Adrenal gland (tissue), 12 donors: ENCODE data around the gene ELF1. TPM values are rescaled to one million over a fixed set of nuclear protein-coding genes. Genes with fewer than 3 reads are reported as not detected.

Experiments used
- DNase-seq, 7 donors: peaks; one replicate each; pipeline ENCODE4 v3.0.0-alpha.2; 2019 to 2020
- H3K27ac ChIP-seq, 5 donors: fragments of 200-600 bp; sonication (generic) in 4 of 5; 1 replicate in 3 of 5; 2 replicates in 2 of 5; pipeline versions ENCODE4 v1.5.1 to v1.8.0; 2016 to 2020; ENCODE audit warnings: mild to moderate bottlenecking in 1 of 5
- H3K27me3 ChIP-seq: fragments of 200-600 bp; 2 replicates; pipeline ENCODE4 v1.8.0; 2021
- H3K36me3 ChIP-seq, 2 donors: fragments of 200-600 bp; replicated peaks in 1 of 2; 1 replicate in 1 of 2; 2 replicates in 1 of 2; pipeline versions ENCODE4 v1.5.1 to v1.8.0; 2018 to 2022
- H3K4me1 ChIP-seq, 2 donors: fragments of 200-600 bp; replicated peaks in 1 of 2; 1 replicate in 1 of 2; 2 replicates in 1 of 2; pipeline versions ENCODE4 v1.5.1 to v1.8.0; 2018 to 2021
- H3K4me3 ChIP-seq, 4 donors: fragments of 200-600 bp; sonication (generic) in 3 of 4; one replicate each; pipeline ENCODE4 v1.5.1; 2016 to 2018
- H3K9me3 ChIP-seq, 3 donors: fragments of 200-600 bp; sonication (generic) in 1 of 3; replicated peaks in 1 of 3; 1 replicate in 2 of 3; 2 replicates in 1 of 3; pipeline versions ENCODE4 v1.5.1 to v1.8.0; 2016 to 2021
- CTCF ChIP-seq, 6 experiments: fragments of 450-650 bp in 4 of 6; fragments of 200-600 bp in 2 of 6; sonication (generic) in 1 of 6; IDR thresholded peaks; 1 replicate in 5 of 6; 2 replicates in 1 of 6; pipeline versions ENCODE4 v1.5.1 to v1.8.0; 2016 to 2021; ENCODE audit warnings: antibody characterized with exemption in 6 of 6, mild to moderate bottlenecking in 2 of 6, moderate library complexity in 1 of 6
- POLR2A ChIP-seq, 2 donors: fragments of 450-650 bp; IDR thresholded peaks; one replicate each; pipeline ENCODE4 v1.6.1; 2017; ENCODE audit warnings: antibody characterized with exemption in 2 of 2, mild to moderate bottlenecking in 2 of 2, moderate library complexity in 1 of 2
- WGBS, 4 donors: extraction: QIAGEN DNeasy Blood & Tissue Kit in 2 of 4; methylation state at CpG; one replicate each; pipeline versions ENCODE4 v1.1.5 to v1.1.7; 2013 to 2017; 5-methylcytosine and 5-hydroxymethylcytosine counted together
- intact Hi-C, 2 donors: fragments of 100-400 bp; cut with DNase I; formaldehyde crosslinking; loops; one replicate each; pipeline versions ENCODE4 v1.14.1 to v1.15.0; 2022 to 2023
- polyA plus RNA-seq, 3 donors: library from polyadenylated mRNA; stranded (reverse); fragments of 200-250 nt in 2 of 3; fragments of 350-450 nt in 1 of 3; fragmentation: Illumina TruSeq in 1 of 3; extraction: RNeasy Lipid Tissue Mini Kit (QIAGEN cat#74804) in 1 of 3; gene quantifications; one replicate each; pipeline ENCODE4 v1.2.3, GENCODE V29; 2013 to 2014
- total RNA-seq, 9 donors: library from RNA; depleted of rRNA in 4 of 9; stranded (reverse); fragments of >200 nt in 4 of 9; fragments of 120-200 nt in 1 of 9; fragmentation: NEBNext Ultra II Directional in 1 of 9; extraction: Animal tissue kit (Norgen Biotek cat#: 25700) in 1 of 9; gene quantifications; one replicate each; pipeline versions ENCODE4 v1.1.0 to v1.2.4, GENCODE V29; 2013 to 2023
- donor health status: healthy with polysubstance abuse.
- donor health status: Bipolar disorder and iron deficiency.
- donor health status: DM: yes; HTN: yes; CAD: no.
- donor health status: DM: no; HTN: no; CAD: no.
- donor health status: DM: no; HTN: no; CAD: no.
- donor health status: DM: yes; HTN: yes; CAD: no.

ELF1 gene
- total and polyA plus RNA-seq, 12 donors, result 6.3 to 64.3 (median 51.7) TPM

DNA sequence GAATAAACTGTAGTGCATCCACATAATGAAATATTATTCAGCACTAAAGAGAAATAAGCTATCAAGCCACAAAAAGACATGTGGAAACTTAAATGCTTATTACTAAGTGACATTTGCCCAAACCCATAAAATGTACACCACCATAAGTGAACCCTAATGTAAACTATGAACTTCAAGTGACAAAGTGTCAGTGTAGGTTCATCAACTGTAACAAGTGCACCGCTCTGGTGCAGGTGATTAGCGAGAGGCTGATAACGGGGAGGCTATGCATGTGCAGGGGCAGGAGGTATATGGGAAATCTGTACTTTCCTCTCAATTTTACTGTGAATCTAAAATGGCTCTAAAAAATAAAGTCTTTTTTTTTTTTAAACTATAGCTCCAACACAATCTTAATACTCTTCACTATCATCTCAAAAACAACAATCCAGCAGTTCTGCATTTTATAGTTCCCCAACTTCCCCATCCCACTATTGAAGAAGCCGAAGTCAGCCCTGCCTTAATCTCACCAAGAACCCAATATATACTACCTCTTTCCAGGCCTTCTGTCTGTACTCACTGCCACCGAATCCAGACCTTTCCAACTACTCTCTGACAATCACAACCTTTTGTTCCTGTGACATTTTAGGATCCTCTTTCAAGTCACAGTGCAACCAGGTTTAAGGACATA lies 22.6 kb downstream of the ELF1 start:
- intact Hi-C loops, result no loop called here
- Histone ChIP-seq H3K4me3 (no peak overlapping the region), H3K27me3 (no peaks in the 10 kb centered on the region), H3K36me3 (no peaks in the 10 kb centered on the region), H3K4me1 (peaks cover 0 to 18% of the 10 kb centered on the region in 2 donors), H3K9me3 (no peaks in the 10 kb centered on the region), H3K27ac (no peak overlapping the region)
- 86 to 92% (median 88%) methylated on average over 5 of the region's 5 CpGs for WGBS, 4 donors
- TF ChIP-seq CTCF (IDR thresholded peaks at IDR 0.05) (no peak), POLR2A (IDR thresholded peaks at IDR 0.05) (no peak)
- DNase-seq, result no peak

GRCh38 chr13:40995997-40996396 lies 23.1 kb downstream of the ELF1 start:
- no peaks in the 10 kb centered on the region for H3K27me3 ChIP-seq
- no peaks in the 10 kb centered on the region for H3K36me3 ChIP-seq
- intact Hi-C loops, result no loop called here
- no peak overlapping the region for H3K27ac ChIP-seq
- H3K4me1 ChIP-seq, result peaks cover 0 to 18% of the 10 kb centered on the region in 2 donors
- no peak for DNase-seq
- TF ChIP-seq CTCF (IDR thresholded peaks at IDR 0.05), result no peak
- TF ChIP-seq POLR2A (IDR thresholded peaks at IDR 0.05), result no peak
- H3K9me3 ChIP-seq, result no peaks in the 10 kb centered on the region
- H3K4me3 ChIP-seq, result no peak overlapping the region

DNA sequence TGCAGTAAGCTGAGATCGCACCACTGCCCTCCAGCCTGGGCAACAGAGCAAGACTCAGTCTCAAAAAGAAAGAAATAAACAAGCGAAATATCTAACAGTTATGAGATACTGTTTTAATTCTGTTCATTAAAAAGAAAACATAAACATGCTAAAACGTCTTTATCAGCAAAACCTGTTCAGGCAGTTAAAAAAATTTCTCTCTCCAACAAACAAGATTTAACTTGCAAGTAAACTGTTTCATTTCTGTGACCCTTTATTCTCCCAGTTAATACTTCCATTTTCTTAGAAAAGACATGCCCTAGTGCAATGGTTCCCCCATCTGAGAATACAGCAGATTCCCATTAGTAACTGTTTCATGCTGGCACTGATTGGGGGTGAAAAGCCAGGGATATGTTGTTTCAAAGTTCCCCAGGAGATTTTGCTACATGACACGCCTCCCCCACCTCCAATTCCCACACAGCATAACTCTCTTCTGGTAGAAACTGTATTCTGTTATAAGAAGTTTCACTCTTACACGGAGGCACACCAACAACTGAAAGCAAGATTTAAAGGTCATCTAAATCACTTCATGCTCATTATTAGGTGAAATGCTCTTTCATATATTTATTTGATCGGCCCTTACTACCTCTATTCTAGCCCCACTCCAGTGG lies 24.4 kb downstream of the ELF1 start:
- no peak for DNase-seq
- Histone ChIP-seq H3K4me1 (peaks cover 0 to 18% of the 10 kb centered on the region in 2 donors), H3K36me3 (no peaks in the 10 kb centered on the region), H3K9me3 (no peaks in the 10 kb centered on the region), H3K27ac (no peak overlapping the region), H3K27me3 (no peaks in the 10 kb centered on the region), H3K4me3 (no peak overlapping the region)
- TF ChIP-seq POLR2A (IDR thresholded peaks at IDR 0.05), result no peak
- no peak for TF ChIP-seq CTCF (IDR thresholded peaks at IDR 0.05)
- 67 to 80% (median 74%) methylated on average over 6 of the region's 6 CpGs for WGBS, 4 donors
- intact Hi-C loops, result no loop called here

DNA sequence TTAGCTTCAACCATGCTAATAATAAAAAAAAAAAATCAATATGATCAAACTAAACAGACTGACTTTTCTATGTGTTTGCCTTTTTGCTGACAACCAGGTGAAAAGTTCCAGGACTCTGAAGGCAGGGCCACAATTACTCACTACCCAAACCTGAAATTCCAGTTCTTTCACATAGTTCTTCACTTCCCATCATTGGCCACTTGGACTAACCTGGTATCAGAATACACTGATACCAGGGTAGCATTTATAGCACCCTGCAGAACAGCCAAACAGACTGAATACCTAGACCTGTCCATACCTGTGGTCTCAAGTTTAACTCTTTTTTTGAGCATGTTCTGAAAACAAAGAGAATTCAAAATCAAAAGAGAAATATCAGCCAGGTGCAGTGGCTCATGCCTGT lies 25.1 kb downstream of the ELF1 start:
- no peak for DNase-seq
- intact Hi-C loops, result no loop called here
- no peak overlapping the region for H3K27ac ChIP-seq
- H3K27me3 ChIP-seq, result no peaks in the 10 kb centered on the region
- peaks cover 0 to 18% of the 10 kb centered on the region in 2 donors for H3K4me1 ChIP-seq
- no peaks in the 10 kb centered on the region for H3K9me3 ChIP-seq
- TF ChIP-seq CTCF (IDR thresholded peaks at IDR 0.05), result no peak
- no peak for TF ChIP-seq POLR2A (IDR thresholded peaks at IDR 0.05)
- no peaks in the 10 kb centered on the region for H3K36me3 ChIP-seq
- no peak overlapping the region for H3K4me3 ChIP-seq
